SIG-M5 treated with dmso at 0.1 percent for 504 hours (cell line): Measurements from ENCODE around the gene BCAS3.
"Not testable (repeated sequence)": the region's sequence is repeated elsewhere in the genome, so short reads cannot be mapped to it uniquely, and the experiment has no call there.

ENCODE experiments used
- DNase-seq: peaks from one replicate; lab custom pipeline; 2025; ENCODE audit not compliant: unreplicated experiment; lab: John Stamatoyannopoulos, UW

Gene BCAS3

GRCh38 chr17:61144617-61145564, 467.2 kb downstream of the BCAS3 start:
- DNase-seq, result no peak

- DNase-seq, result not testable (repeated sequence)
These were observed 469.2 kb downstream of the BCAS3 start for GRCh38 chr17:61146833-61147232.

GRCh38 chr17:61149106-61149825, 471.6 kb downstream of the BCAS3 start:
- no peak for DNase-seq

- DNase-seq, result no peak
These were observed 472.3 kb downstream of the BCAS3 start for GRCh38 chr17:61149862-61150362.

- DNase-seq, result no peak
These were observed 473.1 kb downstream of the BCAS3 start for GRCh38 chr17:61150686-61151299.

- no peak for DNase-seq
These were observed 475.2 kb downstream of the BCAS3 start for GRCh38 chr17:61152898-61153297.

DNA sequence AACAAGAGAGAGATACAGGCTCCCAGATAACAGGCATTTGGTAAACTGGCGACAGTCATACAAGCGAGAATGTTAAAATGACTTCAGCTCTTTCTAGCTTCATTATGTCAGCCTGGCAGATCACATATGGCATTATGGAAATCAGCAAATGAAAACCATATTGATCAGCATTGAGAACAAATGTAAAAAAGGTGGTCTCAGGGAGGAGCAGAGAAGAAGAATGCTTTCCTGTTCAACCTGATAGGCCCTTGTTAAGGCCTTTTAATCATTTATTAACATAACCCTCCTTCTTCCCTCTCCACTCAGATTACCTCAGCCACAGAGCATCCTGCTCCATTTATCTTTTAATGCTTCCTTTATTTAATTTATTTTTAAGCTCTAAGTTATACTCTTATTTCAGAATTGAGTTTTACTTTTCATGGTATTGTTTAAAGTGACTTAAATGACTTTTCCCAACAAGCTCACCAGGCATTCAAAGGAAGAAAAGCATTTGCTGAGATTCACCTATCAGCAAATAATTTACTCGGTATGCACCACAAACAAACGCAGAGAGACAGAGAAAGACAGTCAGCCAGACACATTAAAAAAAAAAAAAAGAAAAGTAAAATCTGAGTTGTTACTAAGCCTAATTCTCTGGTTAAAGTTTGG, 478.1 kb downstream of the BCAS3 start:
- DNase-seq, result no peak

DNA sequence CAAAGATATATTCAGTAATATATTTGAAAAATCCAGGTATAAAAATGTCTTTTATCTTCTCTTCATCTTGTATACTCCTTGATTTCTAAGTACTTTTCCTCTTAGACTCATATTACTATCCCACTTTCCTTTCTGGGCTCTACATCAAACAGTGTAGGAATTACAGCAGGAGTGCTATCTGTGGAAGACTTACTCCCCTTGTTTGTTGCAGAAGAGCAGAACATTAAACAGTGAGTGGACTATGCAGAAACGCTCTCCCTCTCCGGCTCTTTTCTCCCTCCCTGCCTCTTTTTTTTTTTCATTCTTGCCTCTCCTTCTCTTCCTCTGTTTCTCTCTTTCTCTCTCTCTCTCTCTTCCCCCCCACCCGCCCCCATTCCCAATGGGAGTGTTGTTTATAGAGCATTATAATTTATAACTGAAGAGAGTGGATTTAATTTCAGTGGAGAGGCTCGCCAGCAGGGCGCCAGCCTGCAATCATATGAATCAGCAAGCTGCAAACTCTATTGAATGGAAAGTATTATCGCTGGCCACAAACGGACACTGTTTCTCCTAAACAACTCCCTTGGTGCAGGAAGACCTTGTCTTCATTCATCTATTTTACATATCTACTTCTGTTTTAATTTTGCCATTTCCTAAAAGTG, 479.7 kb downstream of the BCAS3 start:
- DNase-seq, result no peak

GRCh38 chr17:61158376-61158775, 480.7 kb downstream of the BCAS3 start:
- no peak for DNase-seq

- DNase-seq, result no peak
These were observed 481.7 kb downstream of the BCAS3 start for GRCh38 chr17:61159221-61159814.

DNA sequence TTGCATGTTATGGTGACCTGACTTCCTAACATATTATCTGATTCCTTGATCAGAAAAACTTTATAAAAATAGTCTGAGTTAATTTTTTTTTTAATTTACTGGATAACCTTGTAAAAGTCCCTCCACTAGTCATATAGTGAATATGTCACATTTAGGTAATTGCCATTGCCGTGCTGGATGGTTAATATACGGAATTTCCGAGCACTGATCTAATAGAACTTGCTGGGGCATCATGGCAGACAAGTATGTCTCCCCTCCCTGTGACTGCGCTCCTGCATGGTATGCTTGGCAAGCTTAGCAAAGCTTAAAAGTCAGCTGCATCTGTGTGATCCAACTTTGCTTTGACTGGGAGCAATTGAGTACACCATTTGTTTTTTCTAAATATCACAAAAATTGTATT, 482.6 kb downstream of the BCAS3 start:
- no peak for DNase-seq

GRCh38 chr17:61160789-61161445, 483.3 kb downstream of the BCAS3 start:
- DNase-seq, result no peak

DNA sequence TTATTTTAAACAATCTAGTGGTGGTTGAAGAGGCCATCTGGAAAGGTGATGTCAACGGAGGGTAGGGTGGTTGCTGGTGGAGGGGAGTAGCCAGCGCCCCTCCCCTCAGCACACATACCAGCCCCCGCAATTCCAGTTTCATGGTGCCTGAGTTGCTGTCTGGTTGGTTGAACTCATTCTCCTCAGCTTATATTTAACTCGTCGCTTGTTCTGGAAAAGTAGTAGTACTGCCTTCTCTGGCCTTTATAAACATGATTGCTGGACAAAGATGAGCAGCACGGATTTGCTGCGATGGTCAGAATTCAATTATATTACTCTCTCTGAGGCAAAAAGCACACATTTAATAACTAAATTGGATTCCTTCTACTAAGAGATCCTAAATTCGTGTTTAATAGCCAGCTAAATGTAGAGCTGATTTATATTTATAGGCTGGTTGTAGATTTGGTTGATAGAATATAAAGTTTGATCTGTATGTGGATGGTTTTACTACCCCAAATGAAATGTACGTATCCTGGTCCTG, 484.0 kb downstream of the BCAS3 start:
- DNase-seq, result no peak

GRCh38 chr17:61164517-61164916, 486.9 kb downstream of the BCAS3 start:
- no peak for DNase-seq

DNA sequence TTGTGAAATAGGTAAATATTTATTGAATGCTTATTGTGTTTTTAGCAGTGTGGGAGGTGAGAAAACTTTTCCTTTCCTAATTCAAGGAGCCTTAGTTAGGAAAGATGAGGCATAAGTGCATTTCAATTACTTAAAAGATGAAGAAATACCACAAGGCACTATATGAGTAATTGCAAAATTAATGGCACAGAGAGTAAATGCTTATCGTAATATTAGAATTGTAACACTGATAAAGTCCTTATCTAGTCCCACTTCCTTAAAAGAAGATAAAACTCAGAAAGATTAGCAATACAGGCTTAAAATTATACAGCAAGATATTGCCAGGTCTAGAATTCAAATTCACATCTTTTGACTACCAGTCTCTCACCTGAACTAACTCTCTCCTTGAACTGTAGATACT, 489.4 kb downstream of the BCAS3 start:
- no peak for DNase-seq

DNA sequence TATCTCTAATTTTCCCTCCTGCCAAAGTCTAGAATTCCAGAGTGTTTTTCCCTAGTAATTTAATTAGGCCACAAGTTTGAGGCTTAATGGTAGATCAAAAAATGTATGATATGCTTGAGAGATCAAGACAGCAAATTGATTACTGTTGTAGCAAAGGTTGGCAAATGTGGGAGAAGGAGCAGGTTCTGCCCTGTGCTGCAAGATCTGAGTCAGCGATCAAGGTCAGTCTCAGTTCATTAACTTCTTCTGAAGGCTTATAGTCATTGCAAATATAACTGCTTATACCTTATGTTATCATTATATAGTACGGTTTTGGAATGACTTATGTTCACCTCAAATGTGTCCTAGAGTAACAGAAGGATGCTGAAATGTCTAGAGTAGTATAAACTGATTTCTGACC, 490.9 kb downstream of the BCAS3 start:
- no peak for DNase-seq

DNA sequence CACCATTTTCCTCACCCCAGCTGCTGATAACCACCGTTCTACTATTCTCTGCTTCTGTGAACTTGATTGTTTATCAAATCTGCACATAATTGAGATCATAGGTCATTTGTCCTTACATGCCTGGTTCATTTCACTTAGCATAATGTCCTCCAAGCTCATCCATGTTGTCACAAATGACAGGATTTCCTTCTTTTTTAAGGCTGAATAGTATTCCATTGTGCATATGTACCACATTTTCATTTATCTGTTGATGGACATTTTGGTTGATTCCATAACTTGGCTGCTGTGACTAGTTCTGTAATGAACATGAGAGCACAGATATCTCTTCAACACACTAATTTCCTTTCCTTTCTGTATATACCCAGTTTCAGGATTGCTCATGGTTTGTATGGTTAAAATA, 496.7 kb downstream of the BCAS3 start:
- no peak for DNase-seq

- DNase-seq, result no peak
These were observed 497.9 kb downstream of the BCAS3 start for GRCh38 chr17:61175298-61176142.

DNA sequence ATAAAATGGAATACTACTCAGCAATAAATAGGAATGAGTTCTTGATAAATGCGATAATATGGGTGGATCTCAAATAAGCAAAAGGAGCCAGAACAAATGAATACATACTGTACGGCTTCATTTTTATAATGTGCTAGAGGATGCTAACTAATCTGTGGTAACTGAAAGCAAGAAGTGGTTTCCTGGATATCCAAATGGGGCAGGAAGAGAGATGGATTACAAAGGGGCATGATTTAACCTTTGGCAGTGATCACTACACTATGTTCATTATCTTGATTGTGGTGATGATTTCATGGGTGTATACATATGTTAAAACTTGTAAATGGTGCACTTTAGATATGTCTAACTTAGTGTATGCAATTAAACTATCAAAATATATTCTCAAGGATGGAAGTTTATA, 499.7 kb downstream of the BCAS3 start:
- DNase-seq, result no peak
